Bronchial epithelial cell (primary cell): ENCODE measurements around the gene MACC1. TPM values are rescaled to one million over a fixed set of nuclear protein-coding genes. Genes with fewer than 3 reads are reported as not detected.

ENCODE experiments used
- DNase-seq: peaks from one replicate; pipeline ENCODE4 v3.0.0-alpha.2; 2010; ENCODE audit warnings: low read depth
- FAIRE-seq: peaks from 2 replicates; lab custom pipeline; 2011; peaks lifted over from hg19 to GRCh38; lab: Jason Lieb, UNC
- H3K27me3 ChIP-seq: 2 replicates; pipeline ENCODE4 v1.5.1; 2011; ENCODE audit warnings: low read length; ENCODE audit not compliant: control insufficient read depth, insufficient read depth
- H3K36me3 ChIP-seq: 2 replicates; pipeline ENCODE4 v1.5.1; 2011; ENCODE audit warnings: low read length; ENCODE audit not compliant: control insufficient read depth, insufficient read depth
- H3K4me3 ChIP-seq: 2 replicates; pipeline ENCODE4 v1.5.1; 2011; ENCODE audit warnings: mild to moderate bottlenecking, low read depth, low read length, control low read depth
- total RNA-seq: library from RNA; depleted of rRNA; stranded (reverse); fragments of >200 nt; gene quantifications from 2 replicates; pipeline ENCODE4 v1.2.1, GENCODE V29; 2014
- TF ChIP-seq, protein P1 (sequence below): IDR thresholded peaks from 2 replicates; pipeline ENCODE4 v1.5.1; 2011; ENCODE audit warnings: mild to moderate bottlenecking, moderate library complexity, low read length, control low read depth, inconsistent platforms; ENCODE audit not compliant: insufficient read depth, severe bottlenecking

The MACC1 gene
- total RNA-seq, 1 donor from 2014 or later: 15.5 TPM

DNA sequence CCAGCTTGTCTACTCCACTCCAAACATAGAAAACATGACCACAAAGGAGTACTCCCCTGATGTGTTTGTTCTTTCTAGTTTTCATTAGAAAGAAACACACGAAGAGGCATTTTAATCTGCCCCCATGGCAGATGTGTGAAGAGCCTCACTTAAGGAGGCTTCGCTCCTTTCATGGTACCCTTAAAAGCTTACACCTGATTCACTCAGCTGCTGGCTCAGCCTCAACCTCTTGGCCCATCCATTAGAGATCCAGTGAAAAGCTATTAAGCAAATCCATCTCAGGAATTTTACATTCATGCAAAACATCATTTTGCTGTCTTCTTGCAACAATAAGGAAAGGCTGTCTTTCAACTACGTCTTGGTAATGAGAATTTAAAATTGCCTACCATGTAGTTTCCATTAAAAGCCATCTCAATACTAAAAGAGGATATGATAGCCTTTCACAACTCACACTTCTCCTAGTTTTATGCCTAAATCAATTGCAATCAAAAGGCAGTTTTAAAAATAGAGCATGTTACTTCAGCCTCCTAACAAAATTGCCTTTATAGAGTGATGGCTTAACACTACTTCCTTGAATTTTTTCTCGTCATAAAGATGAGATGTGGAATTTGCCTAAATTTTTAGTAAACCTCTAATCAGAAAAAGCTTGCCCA is 22.7 kb downstream of the MACC1 start:
- no peak for FAIRE-seq
- H3K27me3 ChIP-seq: no peaks in the 10 kb centered on the region

DNA sequence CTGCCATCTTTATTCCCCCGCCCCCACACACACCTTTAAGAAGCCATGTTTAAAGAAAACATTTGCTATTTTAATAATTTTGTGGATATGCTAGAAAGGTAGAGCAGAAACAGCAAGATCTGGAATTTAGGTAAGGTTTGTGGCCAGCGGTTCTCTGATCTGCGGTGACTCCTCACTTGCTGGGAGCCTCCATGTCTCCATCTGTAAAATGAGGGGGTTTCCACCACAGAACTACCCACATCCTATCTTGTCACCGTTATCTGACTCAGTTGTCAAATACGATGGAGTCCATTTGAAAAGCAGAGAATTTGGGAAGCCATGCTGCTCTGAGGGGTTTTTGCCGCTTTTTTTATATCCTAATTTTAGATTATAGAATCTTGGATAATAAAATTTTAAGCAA is 23.3 kb downstream of the MACC1 start:
- TF ChIP-seq, protein P1, sequence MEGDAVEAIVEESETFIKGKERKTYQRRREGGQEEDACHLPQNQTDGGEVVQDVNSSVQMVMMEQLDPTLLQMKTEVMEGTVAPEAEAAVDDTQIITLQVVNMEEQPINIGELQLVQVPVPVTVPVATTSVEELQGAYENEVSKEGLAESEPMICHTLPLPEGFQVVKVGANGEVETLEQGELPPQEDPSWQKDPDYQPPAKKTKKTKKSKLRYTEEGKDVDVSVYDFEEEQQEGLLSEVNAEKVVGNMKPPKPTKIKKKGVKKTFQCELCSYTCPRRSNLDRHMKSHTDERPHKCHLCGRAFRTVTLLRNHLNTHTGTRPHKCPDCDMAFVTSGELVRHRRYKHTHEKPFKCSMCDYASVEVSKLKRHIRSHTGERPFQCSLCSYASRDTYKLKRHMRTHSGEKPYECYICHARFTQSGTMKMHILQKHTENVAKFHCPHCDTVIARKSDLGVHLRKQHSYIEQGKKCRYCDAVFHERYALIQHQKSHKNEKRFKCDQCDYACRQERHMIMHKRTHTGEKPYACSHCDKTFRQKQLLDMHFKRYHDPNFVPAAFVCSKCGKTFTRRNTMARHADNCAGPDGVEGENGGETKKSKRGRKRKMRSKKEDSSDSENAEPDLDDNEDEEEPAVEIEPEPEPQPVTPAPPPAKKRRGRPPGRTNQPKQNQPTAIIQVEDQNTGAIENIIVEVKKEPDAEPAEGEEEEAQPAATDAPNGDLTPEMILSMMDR: no peak
- Histone ChIP-seq H3K27me3 (no peaks in the 10 kb centered on the region), H3K4me3 (no peak overlapping the region), H3K36me3 (no peaks in the 10 kb centered on the region)
- DNase-seq (no peak), FAIRE-seq (no peak)

More for the DNA sequence above, 22.7 kb downstream of the MACC1 start:
- H3K36me3 ChIP-seq: no peaks in the 10 kb centered on the region
- no peak overlapping the region for H3K4me3 ChIP-seq
- TF ChIP-seq, protein P1: no peak
- no peak for DNase-seq

DNA sequence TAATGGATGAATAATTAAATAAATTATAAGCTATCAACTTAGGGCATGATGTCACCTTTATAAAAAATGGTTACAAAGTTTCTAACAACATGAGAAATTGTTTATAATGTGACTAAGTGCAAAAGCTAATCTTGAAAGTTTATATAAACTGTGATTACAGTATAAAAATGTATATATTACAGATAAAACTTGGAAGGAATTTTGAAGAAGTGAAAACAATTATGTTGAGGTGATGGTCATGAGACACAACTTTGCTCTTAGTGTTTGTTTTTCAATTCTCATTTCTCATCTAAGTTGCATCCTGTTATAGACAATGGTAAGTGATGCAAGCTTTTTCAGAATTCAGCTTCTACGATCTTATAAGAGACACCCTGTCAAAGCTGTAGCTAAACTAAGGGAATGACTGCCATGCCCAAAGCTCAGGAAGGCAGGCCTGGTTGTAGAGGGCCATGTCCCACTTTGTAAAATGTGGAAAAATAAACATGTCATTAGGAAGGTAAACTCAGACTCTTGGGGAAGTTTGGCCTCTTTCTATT is 23.9 kb downstream of the MACC1 start:
- TF ChIP-seq, protein P1: no peak
- H3K36me3 ChIP-seq: no peaks in the 10 kb centered on the region
- H3K4me3 ChIP-seq: no peak overlapping the region
- FAIRE-seq: no peak
- no peak for DNase-seq
- H3K27me3 ChIP-seq: no peaks in the 10 kb centered on the region

DNA sequence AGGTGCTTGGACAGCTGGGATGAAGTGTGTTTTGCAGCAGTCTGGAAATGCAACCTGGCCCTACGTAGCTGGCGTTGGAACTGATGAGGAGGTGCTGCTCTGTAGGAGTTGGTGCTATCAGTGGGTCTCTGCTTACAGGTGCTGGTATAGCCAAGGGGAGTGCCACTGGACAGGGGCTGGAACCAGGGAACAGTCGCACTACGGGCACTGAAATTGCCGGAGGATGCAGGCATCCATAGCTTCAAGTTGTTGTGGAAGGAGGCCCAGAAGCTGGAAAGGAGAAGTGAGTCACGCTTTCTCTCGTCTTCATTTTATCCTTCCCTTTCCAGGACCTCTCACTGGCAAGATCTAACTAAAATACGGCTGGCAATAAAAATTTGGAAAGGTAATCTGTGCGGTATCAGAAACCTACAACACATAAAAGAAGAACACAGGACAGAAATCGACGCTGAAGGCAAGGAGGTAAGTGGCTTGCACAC is 25.8 kb downstream of the MACC1 start:
- DNase-seq: no peak
- no peaks in the 10 kb centered on the region for H3K36me3 ChIP-seq
- TF ChIP-seq, protein P1: no peak
- FAIRE-seq: peak; percentile 68
- no peak overlapping the region for H3K4me3 ChIP-seq
- H3K27me3 ChIP-seq: no peaks in the 10 kb centered on the region

DNA sequence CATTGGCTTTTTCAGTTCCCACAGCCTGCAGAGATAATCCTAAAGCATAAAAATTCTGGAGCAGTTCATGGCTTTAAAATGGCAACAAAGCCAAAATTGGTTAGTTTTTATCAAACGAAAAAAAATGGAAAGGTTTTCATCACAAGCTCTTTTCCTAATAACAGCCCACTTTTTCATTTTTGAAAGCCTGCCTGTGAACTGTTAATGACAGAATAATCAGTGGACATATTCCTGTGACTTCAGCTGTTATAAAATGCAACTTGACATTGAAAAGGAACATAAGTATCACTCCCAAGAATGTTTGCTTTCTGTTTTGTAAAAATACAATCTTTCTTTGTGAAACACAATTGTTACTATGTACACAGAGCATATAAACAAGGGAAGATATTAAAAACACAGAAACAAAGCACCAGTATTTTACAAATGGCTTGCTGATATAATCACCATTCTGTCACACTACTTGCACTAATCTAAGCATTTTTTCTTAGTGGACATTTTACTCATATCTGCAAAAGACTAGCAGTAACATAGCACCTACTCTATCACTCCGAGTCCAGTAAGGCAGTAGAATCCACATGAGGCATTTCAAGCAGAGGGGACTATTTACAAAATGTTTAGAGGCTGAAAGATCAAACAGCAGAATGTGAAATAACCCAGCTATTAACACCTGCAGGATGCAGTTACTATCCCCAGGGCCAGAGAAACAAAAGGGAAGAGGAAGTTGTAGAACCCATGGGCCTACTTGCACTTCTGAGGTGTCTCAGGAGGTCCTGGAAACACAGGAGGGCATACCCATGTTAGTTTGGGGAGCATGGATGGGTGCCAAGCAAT is 26.4 kb downstream of the MACC1 start:
- no peak overlapping the region for H3K4me3 ChIP-seq
- TF ChIP-seq, protein P1: no peak
- no peaks in the 10 kb centered on the region for H3K36me3 ChIP-seq
- no peak for DNase-seq
- FAIRE-seq: no peak
- H3K27me3 ChIP-seq: no peaks in the 10 kb centered on the region
